GM12878 (cell line): ENCODE data around the gene PLTP. TPM values are rescaled to one million over a fixed set of nuclear protein-coding genes. Genes with fewer than 3 reads are reported as not detected.

Experiments used
- ATAC-seq: fragments of 200-7000 bp; cut with Tn5 transposase; 3 replicates; pipeline ENCODE4 v1.9.1; 2020; ENCODE audit warnings: mild to moderate bottlenecking, moderate library complexity
- BruUV-seq: library from RNA; stranded (reverse); fragments of 400-500 nt; replicated peaks from 2 replicates; lab custom pipeline; 2021; lab: Mats Ljungman, UMichigan
- CTCF ChIA-PET: fragments of 300-600 bp; sonication (Branson Sonifier 250); formaldehyde crosslinking; extraction: SDS; loops from one replicate; lab custom pipeline; 2021; ENCODE audit warnings: inconsistent platforms; lab: Yijun Ruan, JAX
- POLR2A ChIA-PET: fragments of 350-600 bp; formaldehyde crosslinking; extraction: SDS; loops from one replicate; lab custom pipeline; 2021; ENCODE audit warnings: inconsistent platforms; lab: Charles Lee
- RAD21 ChIA-PET: fragments of 300-600 bp; sonication (Branson Sonifier 250); formaldehyde crosslinking; loops from one replicate; lab custom pipeline; 2023; ENCODE audit warnings: antibody characterized with exemption; ENCODE audit not compliant: unreplicated experiment; lab: Charles Lee
- SMC1A ChIA-PET: fragments of 300-600 bp; sonication (Branson Sonifier 250); formaldehyde crosslinking; loops from one replicate; lab custom pipeline; 2023; ENCODE audit not compliant: unreplicated experiment, uncharacterized antibody; lab: Charles Lee
- DNase-seq: peaks from one replicate; pipeline ENCODE4 v3.0.0-alpha.2; 2011; ENCODE audit warnings: low read depth, low spot score
- FAIRE-seq: peaks from 3 replicates; lab custom pipeline; 2011; peaks lifted over from hg19 to GRCh38; lab: Jason Lieb, UNC
- H2AFZ ChIP-seq: 2 replicates; pipeline ENCODE4 v1.6.0; 2011; ENCODE audit warnings: low read depth, low read length, control low read depth; ENCODE audit not compliant: control insufficient read depth
- H3K27ac ChIP-seq: 2 replicates; pipeline ENCODE4 v1.5.1; 2011; ENCODE audit warnings: control low read depth; ENCODE audit not compliant: control insufficient read depth, insufficient read depth
- H3K27me3 ChIP-seq, 2 experiments: replicated peaks in 1 of 2; 2 replicates each; pipeline versions ENCODE4 v1.6.0 to v1.6.1; 2011; ENCODE audit warnings: low read length in 1 of 2; ENCODE audit not compliant: control insufficient read depth in 2 of 2, insufficient read depth in 2 of 2
- H3K36me3 ChIP-seq, 2 experiments: 2 replicates each; pipeline ENCODE4 v1.5.1; 2011; ENCODE audit warnings: low read length in 1 of 2; ENCODE audit not compliant: control insufficient read depth in 2 of 2, insufficient read depth in 2 of 2
- H3K4me1 ChIP-seq: 2 replicates; pipeline ENCODE4 v1.6.1; 2011; ENCODE audit warnings: mild to moderate bottlenecking, low read length, moderate library complexity, mixed read lengths; ENCODE audit not compliant: control insufficient read depth, insufficient read depth
- H3K4me2 ChIP-seq: 2 replicates; pipeline ENCODE4 v1.6.0; 2011; ENCODE audit warnings: control low read depth; ENCODE audit not compliant: control insufficient read depth, insufficient read depth
- H3K4me3 ChIP-seq: fragments of 200-600 bp; sonication (generic); 2 replicates; pipeline ENCODE4 v1.5.1; 2016
- H3K79me2 ChIP-seq: 2 replicates; pipeline ENCODE4 v1.6.0; 2011; ENCODE audit warnings: low read length; ENCODE audit not compliant: control insufficient read depth, insufficient read depth
- H3K9ac ChIP-seq: 2 replicates; pipeline ENCODE4 v1.8.0; 2011; ENCODE audit warnings: low read length, control low read depth, mixed read lengths; ENCODE audit not compliant: control insufficient read depth, insufficient read depth
- H3K9me3 ChIP-seq: replicated peaks from 3 replicates; pipeline ENCODE4 v1.5.1; 2011; ENCODE audit warnings: mild to moderate bottlenecking, low read length; ENCODE audit not compliant: control insufficient read depth, insufficient read depth
- H4K20me1 ChIP-seq: 2 replicates; pipeline ENCODE4 v1.6.0; 2011; ENCODE audit not compliant: control insufficient read depth, insufficient read depth
- BCL3 ChIP-seq: IDR thresholded peaks from 2 replicates; pipeline ENCODE4 v1.6.1; 2011; ENCODE audit warnings: borderline replicate concordance, low read depth, mild to moderate bottlenecking, moderate library complexity, low read length; ENCODE audit not compliant: insufficient read depth, poor library complexity, severe bottlenecking
- BHLHE40 ChIP-seq, 2 experiments: fragments of 450-650 bp in 1 of 2; IDR thresholded peaks; 2 replicates each; pipeline ENCODE4 v1.6.1; 2011 to 2017; ENCODE audit warnings: low read depth in 2 of 2, borderline replicate concordance in 1 of 2, improper control_type of control experiment in 1 of 2, low read length in 1 of 2, mild to moderate bottlenecking in 1 of 2
- POLR2A ChIP-seq: IDR thresholded peaks from 2 replicates; pipeline ENCODE4 v1.6.1; 2011; ENCODE audit warnings: low read depth, mild to moderate bottlenecking, low read length
- WGBS: methylation state at CpG from one replicate; pipeline ENCODE4 v1.1.6; 2016; ENCODE audit warnings: low lambda C conversion rate; ENCODE audit not compliant: insufficient replicate concordance, insufficient coverage; ENCODE audit errors: missing lambda C conversion rate; 5-methylcytosine and 5-hydroxymethylcytosine counted together
- in situ Hi-C: fragments of 300-500 bp; cut with MboI; formaldehyde crosslinking; loops from 9 replicates; pipeline ENCODE4 v1.14.3; 2018; ENCODE audit warnings: mixed read lengths
- intact Hi-C: fragments of 100-400 bp; cut with micrococcal nuclease; formaldehyde crosslinking; loops from one replicate; pipeline ENCODE4 v1.14.2; 2022; ENCODE audit not compliant: unreplicated experiment
- polyA plus RNA-seq, 11 experiments: library from polyadenylated mRNA; depleted of rRNA in 4 of 11; unstranded in 6 of 11; stranded (reverse) in 5 of 11; fragments of >200 nt; fragmentation: Nextera tagmentation in 4 of 11; fragmentation: Illumina TruSeq in 1 of 11; extraction: Ambion mirVana in 4 of 11; extraction: Trizol in 1 of 11; gene quantifications; 1 replicate in 1 of 11; 2 replicates in 10 of 11; pipeline versions ENCODE4 v1.2.1 to v1.2.3, GENCODE V29; 2011 to 2016; ENCODE audit warnings: inconsistent platforms in 2 of 11, missing spikeins in 2 of 11, low read depth in 1 of 11
- total RNA-seq, 4 experiments: library from RNA; depleted of rRNA in 3 of 4; stranded (reverse); fragments of >200 nt in 3 of 4; fragmentation: Illumina TruSeq in 1 of 4; extraction: Trizol in 1 of 4; gene quantifications; 2 replicates each; pipeline versions ENCODE4 v1.2.1 to v1.2.3, GENCODE V29; 2013 to 2021

The PLTP gene
- total and polyA plus RNA-seq, 10 of the 15 experiments (the other 5 are each of a cell fraction or from before 2014, with no cell fraction given), result 1.6 to 17.0 (median 7.6) TPM

DNA sequence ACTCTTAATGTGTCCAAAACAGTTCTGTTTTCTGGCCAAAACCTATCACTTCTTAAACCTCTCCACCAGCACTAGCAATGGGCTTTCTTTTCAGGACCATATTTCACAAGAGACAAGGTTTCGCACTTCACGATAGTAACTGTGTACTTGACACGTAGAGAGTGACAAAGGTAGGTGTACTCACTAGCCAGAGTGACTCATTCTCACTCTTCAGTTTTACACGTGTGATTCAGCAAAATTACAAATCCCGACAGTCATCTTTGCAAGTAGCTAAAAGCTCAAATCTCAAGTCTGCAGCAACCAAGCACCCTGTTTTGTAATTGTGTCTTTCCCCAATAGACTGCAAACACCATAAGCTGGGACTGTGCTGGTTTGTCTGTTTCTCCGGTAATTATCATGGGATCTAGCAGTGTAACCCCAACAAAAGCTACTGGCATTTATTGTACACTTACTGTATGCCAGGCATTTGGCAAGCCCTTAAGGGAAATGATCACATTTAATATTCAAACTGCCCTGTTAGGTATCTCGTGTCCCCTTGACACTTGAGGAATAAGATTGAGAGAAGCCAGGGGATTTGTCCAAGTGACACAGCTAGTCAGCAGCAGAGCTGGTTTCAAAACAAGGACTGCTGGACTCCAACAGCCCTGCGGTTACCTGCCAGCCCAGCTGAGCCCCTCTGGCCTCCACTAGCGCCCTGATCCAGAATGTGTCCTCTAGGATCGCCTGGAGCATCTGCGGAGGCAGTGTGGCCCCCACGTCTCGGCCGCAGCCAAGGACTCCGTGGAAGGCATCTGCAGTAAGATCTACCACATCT is 32.4 kb upstream of the PLTP start:
- FAIRE-seq (no peak), ATAC-seq (no peak), DNase-seq (no peak)
- H3K36me3 ChIP-seq, result peaks cover 27 to 49% of the 10 kb centered on the region in 2 experiments
- CTCF ChIA-PET, result interaction anchor here (2.2 to 8.0 kb wide), 2 partner anchors 26 to 145 kb away, joined by 7 to 33 read pairs; no protein-coding TSS in a partner anchor
- H3K79me2 ChIP-seq, result no peaks in the 10 kb centered on the region
- no peak overlapping the region for H3K4me2 ChIP-seq
- intact Hi-C loops, result no loop called here
- no TSS peak for BruUV-seq
- no peak overlapping the region for H2AFZ ChIP-seq
- H3K4me3 ChIP-seq, result no peak overlapping the region
- in situ Hi-C loops, result no loop called here
- RAD21 ChIA-PET, result no interaction called here
- TF ChIP-seq BCL3 (peak; percentile 72), POLR2A (peak; percentile 52), BHLHE40 (IDR thresholded peaks at IDR 0.05; ENCODE audit: borderline replicate concordance in 1 of 2, low read depth in 2 of 2, low read length in 1 of 2) (no peak)
- no peak overlapping the region for H3K27ac ChIP-seq
- peaks cover 3% of the 10 kb centered on the region; the same call in 1 of the 2 replicates for H3K4me1 ChIP-seq
- H3K27me3 ChIP-seq, result no peaks in the 10 kb centered on the region
- no peaks in the 10 kb centered on the region for H3K9me3 ChIP-seq
- POLR2A ChIA-PET, result interaction anchor here (0.5 to 1.4 kb wide), 6 partner anchors 8 to 26 kb away, joined by 3 to 4 read pairs (median 3); no protein-coding TSS in a partner anchor
- SMC1A ChIA-PET, result interaction anchor here (1.2 to 1.3 kb wide), 2 partner anchors 9 to 26 kb away, joined by 4 to 7 read pairs; no protein-coding TSS in a partner anchor
- WGBS, result 86% methylated on average over 15 of the region's 15 CpGs
- H4K20me1 ChIP-seq, result no peaks in the 10 kb centered on the region
- no peak overlapping the region for H3K9ac ChIP-seq
